ENCODE measurements around the gene CALHM3.

CALHM3 gene

DNA sequence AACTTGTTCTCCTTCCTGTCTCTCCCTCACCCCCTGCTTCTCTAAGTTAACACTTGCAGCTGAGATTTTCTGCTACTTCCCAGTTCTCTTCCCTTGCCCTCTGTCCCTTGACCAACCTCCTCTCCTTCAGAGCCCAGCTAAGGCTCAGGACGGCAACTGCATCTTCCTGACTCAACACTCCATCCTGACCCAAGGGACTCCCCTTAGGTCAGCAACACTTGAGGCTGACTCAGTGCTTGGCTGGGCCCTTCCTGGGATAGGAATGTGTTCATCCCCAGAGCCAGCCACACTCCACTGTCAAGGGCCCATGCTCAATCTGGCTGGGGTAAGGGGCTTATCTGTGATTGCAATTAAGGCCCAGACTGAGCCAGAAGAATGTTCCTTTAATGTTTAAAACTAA lies 30.3 kb downstream of the CALHM3 start:
- no peak for DNase-seq

DNA sequence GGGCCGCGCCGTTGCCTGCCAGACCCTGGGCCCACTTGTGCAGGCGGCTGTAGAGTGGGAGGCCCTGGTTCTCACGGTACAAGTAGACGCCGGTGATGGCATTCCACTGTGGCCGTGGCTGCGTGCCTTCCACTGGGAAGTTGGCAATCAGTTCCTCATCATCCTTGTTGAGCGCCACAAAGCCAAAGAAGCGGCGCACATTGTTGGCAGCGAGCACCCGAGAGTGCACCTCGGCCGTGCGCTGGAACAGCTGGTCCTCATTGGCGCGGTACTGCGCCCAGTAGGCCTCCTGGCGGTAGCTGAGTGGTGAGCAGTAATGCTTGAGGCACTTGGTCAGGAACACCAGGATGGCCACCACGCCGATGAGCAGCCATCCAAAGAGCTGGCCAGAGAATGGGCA lies 31.9 kb downstream of the CALHM3 start:
- DNase-seq: no peak

DNA sequence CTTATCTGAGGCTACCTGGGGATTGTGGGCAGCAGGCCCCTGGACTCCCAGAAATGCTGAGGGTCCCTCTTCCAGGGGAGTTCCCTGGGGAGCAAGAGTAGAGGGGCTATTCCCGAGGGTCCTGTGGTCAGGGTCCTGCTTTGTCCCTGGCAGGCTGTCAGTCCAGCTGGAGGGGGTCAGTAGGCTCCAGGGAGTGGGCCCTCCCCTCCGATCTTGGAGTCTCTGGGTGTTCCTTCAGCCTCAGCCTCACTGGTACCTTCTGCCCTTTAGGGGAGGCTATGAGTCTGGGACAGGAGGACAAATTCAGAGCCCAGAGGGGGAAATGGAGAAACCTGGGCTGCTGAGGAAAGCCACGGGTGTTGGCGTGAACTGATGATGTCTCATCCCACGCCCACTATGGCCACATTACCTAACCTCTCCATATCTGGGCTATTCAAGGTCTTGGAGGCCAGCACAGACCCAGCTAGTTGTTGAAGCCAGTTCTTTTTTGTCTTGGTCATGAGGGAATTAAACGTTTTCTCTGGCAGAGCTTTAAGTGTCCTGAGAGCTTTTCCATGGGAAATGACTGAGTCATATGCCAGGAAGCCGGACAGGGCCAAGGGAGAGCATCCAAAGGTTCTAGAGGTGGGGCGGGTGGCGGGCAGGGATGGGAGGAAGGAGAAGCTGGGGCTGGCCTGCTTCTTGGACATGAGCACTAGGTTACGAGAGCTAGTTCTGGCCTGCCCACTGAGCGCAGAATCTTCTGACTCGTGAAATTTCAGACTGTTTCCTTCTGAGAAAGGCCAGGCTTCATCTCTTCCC lies 33.1 kb downstream of the CALHM3 start:
- DNase-seq: no peak

DNA sequence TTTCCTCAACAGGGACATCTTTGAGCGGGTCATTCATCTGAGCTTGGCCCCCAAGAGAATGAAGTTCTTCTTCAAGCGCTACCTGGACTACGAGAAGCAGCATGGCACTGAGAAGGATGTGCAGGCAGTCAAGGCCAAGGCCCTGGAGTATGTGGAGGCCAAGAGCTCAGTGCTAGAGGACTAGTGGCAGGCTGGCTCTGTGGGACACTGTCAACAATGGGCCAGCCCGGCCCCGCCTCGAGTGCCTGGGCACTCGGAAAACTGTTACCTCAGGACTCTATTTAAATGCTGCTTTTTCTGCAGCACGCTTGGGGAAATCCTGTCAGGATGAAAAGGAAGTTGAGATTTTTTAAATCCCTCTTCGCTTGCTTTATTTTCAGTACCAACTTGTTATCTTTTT lies 33.7 kb downstream of the CALHM3 start:
- no peak for DNase-seq

DNA sequence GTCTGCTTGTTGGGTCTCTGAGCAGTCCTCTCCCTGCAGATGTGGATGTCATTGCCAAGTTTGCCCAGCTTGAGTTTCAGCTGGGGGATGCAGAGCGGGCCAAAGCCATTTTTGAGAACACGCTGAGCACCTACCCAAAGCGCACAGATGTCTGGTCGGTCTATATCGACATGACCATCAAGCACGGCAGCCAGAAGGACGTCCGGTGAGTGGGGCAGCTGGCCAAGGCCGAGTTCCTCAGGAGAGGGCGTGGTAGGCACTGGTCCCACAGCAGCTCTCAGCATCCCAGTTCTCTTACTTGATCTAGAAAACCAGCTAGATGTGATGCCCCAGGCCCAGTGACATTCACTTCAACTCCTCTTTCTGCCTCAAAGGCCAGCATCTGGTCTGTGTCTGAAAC lies 34.6 kb downstream of the CALHM3 start:
- DNase-seq: no peak

DNA sequence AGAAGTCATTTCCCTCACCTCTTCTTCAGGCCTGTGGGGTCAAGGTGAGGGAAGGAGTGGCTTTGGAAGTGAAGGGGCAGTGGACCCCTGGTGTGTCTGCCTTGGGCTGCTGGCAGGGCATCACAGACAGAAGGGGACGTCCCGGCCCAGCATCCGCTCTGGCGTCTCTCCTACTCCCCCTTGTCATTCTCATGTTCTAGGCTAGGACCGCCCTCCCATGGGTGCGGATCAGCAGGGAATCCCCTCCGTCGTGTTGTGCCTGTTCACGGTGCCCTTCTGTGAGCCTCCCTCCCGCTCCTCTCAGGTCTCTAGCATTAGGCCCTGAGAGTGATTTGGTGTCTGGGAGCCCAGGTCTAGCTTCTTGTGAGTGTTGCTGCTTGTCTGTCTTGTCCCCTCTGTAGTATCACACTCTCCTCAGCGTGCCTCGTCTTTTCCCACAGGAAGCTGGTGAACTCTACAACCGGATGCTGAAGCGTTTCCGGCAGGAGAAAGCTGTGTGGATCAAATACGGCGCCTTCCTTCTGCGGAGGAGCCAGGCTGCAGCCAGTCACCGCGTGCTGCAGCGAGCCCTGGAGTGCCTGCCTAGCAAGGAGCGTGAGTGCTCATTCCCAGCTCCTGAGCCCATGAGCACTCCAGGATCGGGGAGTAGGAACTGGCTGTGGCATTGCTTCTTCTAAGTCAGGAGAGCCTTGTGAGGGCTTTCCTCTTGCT lies 35.4 kb downstream of the CALHM3 start:
- no peak for DNase-seq

DNA sequence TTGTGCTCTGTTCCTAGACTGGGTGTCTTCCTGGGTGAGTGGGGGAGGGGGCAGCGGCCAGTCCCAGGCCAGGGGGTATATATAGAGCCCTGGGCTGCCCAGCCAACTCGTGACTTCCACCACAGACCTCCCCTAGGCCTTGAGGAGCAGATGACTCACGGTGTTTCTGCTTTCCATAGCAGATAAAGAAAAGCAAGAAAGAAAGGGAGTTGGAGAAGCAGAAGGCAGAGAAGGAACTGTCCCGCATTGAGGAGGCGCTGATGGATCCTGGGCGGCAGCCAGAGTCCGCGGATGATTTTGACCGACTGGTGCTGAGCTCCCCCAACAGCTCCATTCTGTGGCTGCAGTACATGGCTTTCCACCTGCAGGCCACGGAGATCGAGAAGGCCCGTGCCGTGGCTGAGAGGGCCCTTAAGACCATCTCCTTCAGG lies 37.0 kb downstream of the CALHM3 start:
- DNase-seq: no peak

DNA sequence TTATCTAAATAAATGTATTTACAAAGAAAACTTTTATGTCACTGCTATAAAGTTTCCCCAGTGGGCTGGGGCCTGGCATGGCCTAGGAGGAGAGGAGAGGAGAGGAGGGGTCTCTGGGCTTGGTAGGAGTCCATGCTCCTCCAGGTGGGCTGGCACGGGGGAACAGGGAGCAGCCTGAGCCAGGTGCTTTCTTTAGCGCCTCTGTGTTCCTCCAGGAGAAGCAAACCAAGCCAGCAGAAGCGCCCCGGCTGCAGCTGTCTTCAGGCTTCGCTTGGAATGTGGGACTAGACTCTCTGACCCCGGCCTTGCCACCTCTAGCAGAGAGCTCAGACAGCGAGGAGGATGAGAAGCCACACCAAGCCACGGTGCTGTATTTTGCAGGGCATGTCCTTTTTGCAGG lies 37.4 kb downstream of the CALHM3 start:
- no peak for DNase-seq

DNA sequence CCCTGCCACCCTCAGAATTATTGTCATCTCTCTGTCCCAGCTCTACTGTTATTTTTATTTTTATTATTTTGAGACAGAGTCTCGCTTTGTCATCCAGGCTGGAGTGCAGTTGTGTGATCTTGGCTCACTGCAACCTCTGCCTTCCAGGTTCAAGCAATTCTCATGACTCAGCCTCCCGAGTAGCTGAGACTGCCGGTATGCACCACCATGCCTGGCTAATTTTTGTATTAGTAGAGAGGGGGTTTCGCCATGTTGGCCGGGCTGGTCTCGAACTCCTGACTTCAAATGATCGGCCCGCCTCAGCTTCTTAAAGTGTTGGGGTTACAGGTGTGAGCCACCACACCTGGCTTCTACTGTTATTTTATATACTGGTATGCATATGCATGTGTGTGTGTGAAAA lies 37.8 kb downstream of the CALHM3 start:
- DNase-seq: no peak

DNA sequence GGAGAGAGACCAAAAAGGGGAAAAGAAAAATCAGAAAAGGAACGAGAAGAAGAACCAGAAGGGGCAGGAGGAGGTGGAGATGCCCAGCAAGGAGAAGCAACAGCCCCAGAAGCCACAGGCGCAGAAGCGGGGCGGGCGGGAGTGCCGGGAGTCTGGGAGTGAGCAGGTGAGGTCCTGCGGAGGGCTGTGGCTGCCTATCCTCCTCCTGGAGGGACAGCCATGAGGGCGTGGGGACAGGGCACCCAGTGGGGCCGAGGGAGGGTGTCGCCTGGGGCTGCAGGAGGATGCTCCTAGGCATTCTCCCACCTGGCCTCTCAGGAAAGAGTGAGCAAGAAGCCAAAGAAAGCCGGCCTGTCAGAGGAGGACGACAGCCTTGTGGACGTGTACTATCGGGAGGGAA lies 38.6 kb downstream of the CALHM3 start:
- DNase-seq: no peak

DNA sequence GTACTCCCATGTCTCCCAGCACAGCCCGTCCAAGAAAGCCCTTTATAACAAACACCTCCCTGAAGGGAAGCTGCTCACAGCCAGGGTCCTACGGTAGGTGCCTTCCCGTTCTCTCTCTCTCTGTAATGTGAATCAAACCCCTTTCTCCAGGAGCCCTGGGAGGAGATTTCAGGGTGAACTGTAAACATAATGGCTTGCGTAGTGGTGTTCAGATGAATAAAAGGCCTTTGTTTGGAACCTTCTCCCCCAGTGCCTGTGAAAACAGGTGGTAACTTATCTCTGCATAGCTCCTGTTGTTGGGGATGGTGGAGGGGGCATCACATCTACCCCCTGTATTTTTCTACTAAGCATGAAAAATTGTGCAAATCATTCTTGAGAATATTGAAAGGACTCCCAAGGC lies 39.3 kb downstream of the CALHM3 start:
- DNase-seq: no peak

DNA sequence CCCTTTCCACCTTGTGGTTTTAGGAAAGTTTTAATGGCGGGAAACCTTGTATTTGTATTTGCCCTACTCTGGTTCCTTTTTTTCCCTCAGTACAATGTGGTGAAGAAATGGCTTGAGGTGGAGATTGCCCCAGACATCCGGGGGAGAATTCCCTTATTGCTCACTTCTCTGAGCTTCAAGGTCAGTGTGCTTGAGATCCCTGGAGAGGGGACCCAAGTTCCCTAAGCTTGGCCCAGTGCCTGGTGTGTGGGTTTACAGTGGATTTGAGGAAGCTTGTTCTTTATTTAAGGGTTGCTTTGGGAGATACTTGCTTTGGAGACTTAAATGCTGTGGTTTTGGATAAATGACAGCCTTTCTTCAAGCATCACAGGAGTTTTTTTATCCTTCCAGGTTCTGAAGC lies 45.2 kb downstream of the CALHM3 start:
- DNase-seq: no peak

DNA sequence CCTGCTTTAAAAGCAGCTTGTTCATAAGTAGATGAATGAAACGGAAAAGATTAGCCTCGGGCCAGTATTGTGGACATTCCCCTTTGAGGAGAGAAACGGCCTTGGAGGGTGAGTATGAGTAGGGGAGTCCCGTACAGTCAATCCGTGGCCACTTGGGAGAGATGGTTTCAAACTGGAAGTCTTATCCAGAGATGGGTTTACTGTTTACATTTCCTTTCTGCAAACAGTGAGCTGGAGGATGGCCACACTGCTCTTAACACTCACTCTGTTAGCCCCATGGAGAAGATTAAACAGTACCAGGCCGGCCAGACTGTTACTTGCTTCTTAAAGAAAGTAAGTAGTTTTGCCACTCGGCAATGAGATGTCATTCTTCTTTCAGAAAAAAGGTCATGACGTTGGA lies 47.1 kb downstream of the CALHM3 start:
- no peak for DNase-seq

DNA sequence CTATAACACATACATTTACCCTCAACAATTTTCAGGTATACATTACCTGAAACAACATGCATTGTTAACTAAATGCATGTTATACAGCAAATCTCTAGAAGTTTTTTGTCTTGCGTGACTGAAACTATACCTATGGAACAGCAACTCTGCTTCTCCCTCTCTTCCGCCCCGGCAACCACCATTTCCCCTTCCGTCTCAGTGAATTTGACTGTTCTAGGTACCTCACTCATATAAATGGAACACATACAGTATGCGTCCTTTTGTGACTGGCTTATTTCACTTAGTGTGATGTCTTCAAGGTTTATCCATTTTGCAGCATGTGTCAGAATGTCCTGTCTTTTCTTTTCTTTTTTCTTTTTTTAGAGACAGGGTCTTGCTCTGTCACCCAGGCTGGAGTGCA lies 49.4 kb downstream of the CALHM3 start:
- no peak for DNase-seq

DNA sequence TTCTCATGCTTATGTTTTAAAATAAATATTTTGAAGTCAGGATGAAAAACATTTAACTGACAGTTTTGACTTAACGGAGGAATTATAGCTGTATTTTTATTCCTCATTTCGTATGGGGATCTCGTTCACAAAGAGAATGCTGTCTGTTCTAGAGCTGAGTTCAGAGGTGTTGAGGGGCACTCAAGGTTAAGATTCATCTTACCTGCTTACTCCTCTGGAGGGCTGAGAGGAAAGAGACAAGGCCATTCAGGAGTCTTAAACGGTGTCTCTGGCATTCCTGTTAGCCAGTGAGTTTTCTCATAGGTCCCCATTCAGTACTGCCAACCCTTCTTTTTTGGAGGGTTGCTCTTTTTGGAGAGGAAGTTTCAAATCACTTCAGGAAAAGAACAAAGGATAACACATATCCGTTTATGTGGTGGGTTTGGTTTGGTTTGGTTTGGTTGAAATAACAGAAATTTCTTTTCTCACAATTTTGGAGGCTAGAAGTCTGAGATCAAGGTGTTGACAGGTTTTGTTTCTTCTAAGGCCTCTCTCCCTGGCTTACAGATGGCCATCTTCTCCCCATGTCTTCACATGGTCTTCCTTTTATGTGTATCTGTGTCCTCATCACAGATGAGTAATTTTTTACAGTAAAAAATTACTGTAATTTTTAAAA lies 49.9 kb downstream of the CALHM3 start:
- no peak for DNase-seq

DNA sequence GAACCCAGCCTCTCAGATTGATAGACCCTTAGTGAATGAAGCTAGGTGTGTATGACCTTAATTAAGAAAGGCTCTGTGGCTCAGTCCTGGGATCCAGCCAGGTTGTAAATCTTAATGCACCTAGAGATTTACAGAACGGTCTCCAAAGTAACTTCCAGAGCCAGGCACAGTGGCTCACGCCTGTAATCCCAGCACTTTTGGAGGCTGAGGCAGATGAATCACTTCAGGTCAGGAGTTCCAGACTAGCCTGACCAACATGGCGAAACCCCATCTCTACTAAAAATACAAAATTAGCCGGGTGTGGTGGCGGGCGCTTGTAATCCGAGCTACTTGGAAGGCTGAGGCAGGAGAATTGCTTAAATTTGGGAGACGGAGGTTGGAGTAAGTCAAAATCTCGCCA lies 51.2 kb downstream of the CALHM3 start:
- no peak for DNase-seq

DNA sequence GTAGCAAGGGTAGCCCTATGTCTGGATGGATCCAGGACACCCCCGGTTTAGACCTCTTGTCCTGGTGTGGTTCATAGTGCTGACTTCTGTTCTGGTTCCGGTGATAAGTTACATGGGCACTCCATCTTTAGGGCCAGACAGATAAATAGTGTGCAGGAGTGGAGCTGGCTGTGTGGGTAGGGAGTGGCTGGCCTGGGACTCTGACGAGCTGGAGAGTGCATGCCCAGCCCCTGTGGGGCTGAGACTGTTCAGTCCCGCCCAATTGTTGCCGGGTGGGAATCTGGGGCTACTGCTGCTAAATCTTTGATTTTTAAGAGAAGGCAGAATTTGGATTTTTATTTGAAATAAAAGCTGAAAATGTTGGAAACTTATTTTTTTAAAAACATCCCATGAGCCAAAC lies 55.3 kb downstream of the CALHM3 start:
- no peak for DNase-seq
